Nephron progenitor cell (in vitro differentiated cells): ENCODE data around the gene MOBP.

Experiments
- DNase-seq: peaks from one replicate; pipeline ENCODE4 v3.0.0; 2021
- H3K27ac Mint-ChIP-seq: 2 replicates; pipeline ENCODE4 v1.8.0; 2021; ENCODE audit warnings: mild to moderate bottlenecking, moderate library complexity, mixed read lengths
- H3K27me3 Mint-ChIP-seq: 2 replicates; pipeline ENCODE4 v1.8.0; 2021; ENCODE audit warnings: mild to moderate bottlenecking, low read depth, mixed read lengths; ENCODE audit not compliant: poor library complexity
- H3K36me3 Mint-ChIP-seq: 2 replicates; pipeline ENCODE4 v1.8.0; 2021; ENCODE audit warnings: low read depth, mixed read lengths
- H3K4me1 Mint-ChIP-seq: 2 replicates; pipeline ENCODE4 v1.8.0; 2021; ENCODE audit warnings: mixed read lengths
- H3K4me3 Mint-ChIP-seq: 2 replicates; pipeline ENCODE4 v1.8.0; 2021; ENCODE audit warnings: mild to moderate bottlenecking, moderate library complexity, mixed read lengths
- H3K9me3 Mint-ChIP-seq: 2 replicates; pipeline ENCODE4 v1.8.0; 2021; ENCODE audit warnings: mild to moderate bottlenecking, moderate library complexity, mixed read lengths
- CTCF ChIP-seq: fragments of 200-600 bp; sonication (generic); IDR thresholded peaks from 2 replicates; pipeline ENCODE4 v1.5.0; 2021; ENCODE audit warnings: antibody characterized with exemption

The MOBP gene

GRCh38 chr3:39476783-39477182, 9.3 kb downstream of the MOBP start:
- no peak overlapping the region for H3K27ac Mint-ChIP-seq
- H3K4me1 Mint-ChIP-seq = no peaks in the 10 kb centered on the region
- no peak for TF ChIP-seq CTCF
- H3K27me3 Mint-ChIP-seq = peaks cover 3% of the 10 kb centered on the region
- H3K4me3 Mint-ChIP-seq = no peak overlapping the region
- no peak for DNase-seq
- H3K36me3 Mint-ChIP-seq = no peaks in the 10 kb centered on the region
- H3K9me3 Mint-ChIP-seq = peaks cover 11% of the 10 kb centered on the region

- Mint-ChIP-seq H3K4me1 (no peaks in the 10 kb centered on the region), H3K4me3 (no peak overlapping the region), H3K27ac (no peak overlapping the region), H3K27me3 (peaks cover 3% of the 10 kb centered on the region), H3K36me3 (no peaks in the 10 kb centered on the region), H3K9me3 (peaks cover 11% of the 10 kb centered on the region)
- DNase-seq = no peak
- TF ChIP-seq CTCF = no peak
Measured at GRCh38 chr3:39478226-39478625, 10.7 kb downstream of the MOBP start.

- Mint-ChIP-seq H3K4me1 (no peaks in the 10 kb centered on the region), H3K27ac (no peak overlapping the region), H3K27me3 (no peaks in the 10 kb centered on the region), H3K4me3 (no peak overlapping the region), H3K9me3 (peaks cover 11% of the 10 kb centered on the region), H3K36me3 (no peaks in the 10 kb centered on the region)
- no peak for TF ChIP-seq CTCF
- no peak for DNase-seq
Measured at GRCh38 chr3:39479701-39480414, 12.4 kb downstream of the MOBP start.

GRCh38 chr3:39485547-39485946, 18.1 kb downstream of the MOBP start:
- TF ChIP-seq CTCF = no peak
- Mint-ChIP-seq H3K27me3 (no peaks in the 10 kb centered on the region), H3K9me3 (peaks cover 13% of the 10 kb centered on the region), H3K4me3 (no peak overlapping the region), H3K27ac (no peak overlapping the region), H3K36me3 (no peaks in the 10 kb centered on the region), H3K4me1 (no peaks in the 10 kb centered on the region)
- no peak for DNase-seq

GRCh38 chr3:39491014-39491413, 23.5 kb downstream of the MOBP start:
- Mint-ChIP-seq H3K36me3 (no peaks in the 10 kb centered on the region), H3K4me1 (no peaks in the 10 kb centered on the region), H3K9me3 (peaks cover 13% of the 10 kb centered on the region), H3K27ac (no peak overlapping the region), H3K27me3 (peaks cover 17% of the 10 kb centered on the region), H3K4me3 (no peak overlapping the region)
- no peak for TF ChIP-seq CTCF
- no peak for DNase-seq

GRCh38 chr3:39491733-39492350, 24.4 kb downstream of the MOBP start:
- Mint-ChIP-seq H3K4me1 (no peaks in the 10 kb centered on the region), H3K36me3 (no peaks in the 10 kb centered on the region), H3K4me3 (no peak overlapping the region), H3K27me3 (peaks cover 17% of the 10 kb centered on the region), H3K9me3 (peaks cover 13% of the 10 kb centered on the region), H3K27ac (peak overlapping the region; percentile 17)
- DNase-seq = no peak
- TF ChIP-seq CTCF = no peak
